Measurements from ENCODE around the gene MAU2.

Gene MAU2

GRCh38 chr19:19304186-19304965, 16.3 kb upstream of the MAU2 start:
- TF ChIP-seq CTCF (IDR thresholded peaks at IDR 0.05; ENCODE audit: insufficient read depth, low read length, missing control alignments): no peak
- DNase-seq (ENCODE audit: low read depth, low spot score): no peak
- ChIA-PET POLR2A (interaction anchor here (0.9 kb wide), 1 partner anchor 10 kb away, joined by 4 read pairs; no protein-coding TSS in a partner anchor), CTCF (interaction anchor here (0.8 kb wide), 1 partner anchor 72 kb away, joined by 4 read pairs; no protein-coding TSS in a partner anchor)
- no peak overlapping the region for H3K4me3 ChIP-seq (ENCODE audit: low read depth, low read length)

- ChIA-PET CTCF (no interaction called here), POLR2A (interaction anchor here (0.9 kb wide), 1 partner anchor 10 kb away, joined by 4 read pairs; no protein-coding TSS in a partner anchor)
- no peak for TF ChIP-seq CTCF (IDR thresholded peaks at IDR 0.05; ENCODE audit: insufficient read depth, low read length, missing control alignments)
- H3K4me3 ChIP-seq (ENCODE audit: low read depth, low read length): no peak overlapping the region
- no peak for DNase-seq (ENCODE audit: low read depth, low spot score)
Measured at GRCh38 chr19:19305066-19305465, 15.6 kb upstream of the MAU2 start.

- H3K4me3 ChIP-seq (ENCODE audit: low read depth, low read length): no peak overlapping the region
- ChIA-PET POLR2A (no interaction called here), CTCF (no interaction called here)
- no peak for DNase-seq (ENCODE audit: low read depth, low spot score)
- TF ChIP-seq CTCF (IDR thresholded peaks at IDR 0.05; ENCODE audit: insufficient read depth, low read length, missing control alignments): no peak
Measured at GRCh38 chr19:19305696-19306095, 14.9 kb upstream of the MAU2 start.

DNA sequence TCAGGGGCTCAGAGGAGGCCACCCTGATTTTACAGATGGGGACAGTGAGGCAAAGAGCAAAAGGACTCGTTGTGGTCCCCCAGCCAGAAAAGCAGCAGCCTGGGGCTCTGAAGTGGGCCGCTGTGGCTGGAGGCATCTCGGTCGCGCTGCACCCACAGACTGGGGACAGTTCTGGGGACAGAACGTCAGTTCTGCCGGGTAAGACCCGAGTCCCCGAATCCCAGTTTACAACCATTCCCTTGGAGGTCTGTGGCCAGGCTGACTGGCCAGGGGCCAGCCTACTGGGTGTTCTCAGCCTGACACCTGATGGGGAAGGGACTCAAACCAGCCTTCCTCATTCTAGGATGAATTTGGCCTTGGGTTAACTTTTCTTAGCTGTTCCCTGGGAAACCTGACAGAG, 14.4 kb upstream of the MAU2 start:
- POLR2A ChIA-PET: no interaction called here
- CTCF ChIA-PET: interaction anchor here (1.4 kb wide), 1 partner anchor 9 kb away, joined by 4 read pairs; no protein-coding TSS in a partner anchor
- DNase-seq (ENCODE audit: low read depth, low spot score): no peak
- no peak overlapping the region for H3K4me3 ChIP-seq (ENCODE audit: low read depth, low read length)
- TF ChIP-seq CTCF (IDR thresholded peaks at IDR 0.05; ENCODE audit: insufficient read depth, low read length, missing control alignments): no peak

GRCh38 chr19:19308373-19308772, 12.3 kb upstream of the MAU2 start:
- DNase-seq (ENCODE audit: low read depth, low spot score): no peak
- CTCF ChIA-PET: no interaction called here
- no peak for TF ChIP-seq CTCF (IDR thresholded peaks at IDR 0.05; ENCODE audit: insufficient read depth, low read length, missing control alignments)
- POLR2A ChIA-PET: no interaction called here
- no peak overlapping the region for H3K4me3 ChIP-seq (ENCODE audit: low read depth, low read length)

DNA sequence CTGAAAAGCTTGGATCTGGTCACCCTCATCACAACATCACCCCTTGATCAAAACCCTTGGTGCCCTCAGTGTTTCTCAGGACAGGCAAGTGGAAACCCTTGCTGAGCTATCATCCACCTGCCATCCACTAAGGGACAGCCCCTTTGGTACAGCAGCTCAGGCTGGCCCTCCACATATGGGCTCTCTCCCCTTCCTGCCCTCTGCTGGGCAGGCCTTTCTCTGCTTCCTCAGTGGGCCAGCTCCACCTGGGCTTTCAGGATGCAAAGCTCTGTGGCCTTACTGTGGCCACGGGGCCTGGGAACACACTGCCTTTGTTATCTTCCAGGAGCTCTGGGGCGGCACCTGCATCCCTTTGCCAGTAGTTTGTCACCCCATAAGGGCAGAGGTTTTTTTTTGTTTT, 5.2 kb upstream of the MAU2 start:
- TF ChIP-seq CTCF (IDR thresholded peaks at IDR 0.05; ENCODE audit: insufficient read depth, low read length, missing control alignments): no peak
- H3K4me3 ChIP-seq (ENCODE audit: low read depth, low read length): no peak overlapping the region
- ChIA-PET POLR2A (no interaction called here), CTCF (interaction anchor here (0.8 to 1.3 kb wide), 4 partner anchors 8 to 175 kb away, joined by 3 to 4 read pairs (median 4); no protein-coding TSS in a partner anchor)
- DNase-seq (ENCODE audit: low read depth, low spot score): no peak

Measured in AG04449 (cell line).